C4-2B (cell line): ENCODE data around the gene LRFN4.

ENCODE experiments used
- CTCF ChIP-seq: fragments of 450-650 bp; conservative IDR thresholded peaks from 2 replicates; pipeline ENCODE4 v1.5.1; 2017; ENCODE audit warnings: mild to moderate bottlenecking
- ZFX ChIP-seq: fragments of 450-650 bp; IDR thresholded peaks from 2 replicates; pipeline ENCODE4 v1.6.1; 2017

GRCh38 chr11:66885950-66886440 is 29.1 kb downstream of the LRFN4 start:
- no peak for TF ChIP-seq CTCF
- no peak for TF ChIP-seq ZFX
